ENCODE results near the gene TTC34.

TTC34 gene

DNA sequence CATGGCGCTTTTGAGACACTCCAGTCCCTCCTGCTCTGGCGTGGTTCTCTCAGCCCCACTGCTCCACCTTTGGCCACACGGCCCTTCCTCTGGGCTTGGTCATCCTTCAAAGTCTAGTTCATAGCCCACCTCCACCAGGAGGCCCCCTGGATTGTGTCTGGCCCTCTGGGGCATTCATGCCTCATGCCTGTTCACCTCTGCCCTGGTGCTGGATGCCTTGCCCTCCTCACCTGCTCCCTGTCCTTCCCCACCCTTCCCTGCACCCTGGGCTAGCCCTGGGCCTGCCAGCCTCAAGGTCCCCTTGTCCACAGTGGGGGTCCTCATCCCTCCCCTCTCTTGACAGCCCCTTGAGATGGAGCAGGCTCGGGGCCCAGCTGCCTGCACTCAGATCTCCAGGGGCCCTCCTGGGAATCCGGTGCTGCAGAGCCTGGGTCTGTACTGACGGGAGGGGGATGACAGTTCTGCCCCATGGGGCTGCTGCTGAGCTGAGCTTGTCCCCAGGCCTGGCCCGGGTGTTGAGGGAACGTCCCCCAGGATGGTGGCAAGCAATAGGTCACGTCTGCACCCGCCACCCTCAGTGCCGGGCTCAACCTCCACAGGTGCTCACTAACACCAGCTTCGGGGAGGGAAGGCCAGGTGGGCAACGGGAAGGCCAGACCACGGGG, 196.5 kb downstream of the TTC34 start:
- DNase-seq (ENCODE audit: low read depth in 3 of 3), result no peak

GRCh38 chr1:2604156-2604843, 197.2 kb downstream of the TTC34 start:
- no peak for DNase-seq (ENCODE audit: low read depth in 3 of 3)

GRCh38 chr1:2603521-2604155, 197.9 kb downstream of the TTC34 start:
- DNase-seq (ENCODE audit: low read depth in 3 of 3), result no peak

DNA sequence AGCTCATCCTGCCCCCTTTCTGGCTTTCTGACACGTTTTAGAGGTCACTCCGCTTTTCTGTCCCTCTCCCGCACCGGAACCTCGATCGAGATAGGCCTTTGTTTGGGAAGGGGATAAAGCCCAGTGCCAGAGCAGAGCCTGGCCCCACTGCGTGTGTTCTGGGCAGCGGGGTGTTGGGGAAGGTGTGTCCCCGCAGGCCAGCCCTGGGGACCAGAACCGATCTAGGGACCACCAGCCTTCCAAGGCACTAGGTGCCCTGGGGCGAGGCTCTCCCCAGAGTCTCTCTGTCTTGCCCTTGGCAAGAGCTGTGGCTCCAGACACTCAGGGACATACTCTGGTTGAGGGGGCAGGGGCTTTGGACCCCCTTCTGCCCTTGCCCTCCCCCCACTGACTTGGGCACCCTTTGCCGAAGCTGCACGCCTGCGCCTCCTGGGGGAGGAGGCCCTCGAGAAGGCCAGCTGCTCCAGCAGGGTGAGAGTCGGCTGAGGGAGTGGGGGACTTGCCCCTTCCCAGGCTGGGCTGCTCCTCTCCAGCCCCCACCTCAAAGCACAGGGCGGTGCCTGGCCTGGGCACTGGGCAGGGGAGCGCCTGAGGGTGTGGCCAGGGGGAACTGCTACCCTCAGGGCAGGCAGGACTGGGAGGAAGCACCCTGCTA, 198.5 kb downstream of the TTC34 start:
- no peak for DNase-seq (ENCODE audit: low read depth in 3 of 3)

DNA sequence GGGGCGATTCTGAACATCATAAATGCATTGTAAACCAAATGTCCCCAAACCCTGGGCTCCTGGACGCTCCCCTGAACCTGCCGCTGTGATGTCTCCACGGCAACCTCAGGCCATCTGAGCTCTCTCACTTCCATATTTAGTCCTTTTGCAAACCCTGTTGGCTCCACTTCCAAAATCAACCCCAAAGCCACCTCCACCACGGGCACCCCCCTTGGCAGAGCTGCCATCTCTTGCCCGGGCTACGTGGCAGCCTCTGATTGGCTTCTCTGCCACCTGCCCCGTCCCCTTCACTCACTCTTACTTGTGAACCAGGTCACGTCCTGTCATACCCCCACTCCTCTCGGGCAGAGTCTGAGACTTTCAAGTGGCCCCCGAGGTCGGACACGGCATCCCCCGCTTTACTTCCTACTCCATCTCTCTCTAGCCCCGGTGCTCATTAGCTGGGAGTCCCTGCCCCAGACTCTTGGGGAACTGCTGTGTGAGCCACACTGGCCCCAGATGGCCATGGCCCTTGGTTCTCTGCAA, 199.1 kb downstream of the TTC34 start:
- no peak for DNase-seq (ENCODE audit: low read depth in 3 of 3)

DNA sequence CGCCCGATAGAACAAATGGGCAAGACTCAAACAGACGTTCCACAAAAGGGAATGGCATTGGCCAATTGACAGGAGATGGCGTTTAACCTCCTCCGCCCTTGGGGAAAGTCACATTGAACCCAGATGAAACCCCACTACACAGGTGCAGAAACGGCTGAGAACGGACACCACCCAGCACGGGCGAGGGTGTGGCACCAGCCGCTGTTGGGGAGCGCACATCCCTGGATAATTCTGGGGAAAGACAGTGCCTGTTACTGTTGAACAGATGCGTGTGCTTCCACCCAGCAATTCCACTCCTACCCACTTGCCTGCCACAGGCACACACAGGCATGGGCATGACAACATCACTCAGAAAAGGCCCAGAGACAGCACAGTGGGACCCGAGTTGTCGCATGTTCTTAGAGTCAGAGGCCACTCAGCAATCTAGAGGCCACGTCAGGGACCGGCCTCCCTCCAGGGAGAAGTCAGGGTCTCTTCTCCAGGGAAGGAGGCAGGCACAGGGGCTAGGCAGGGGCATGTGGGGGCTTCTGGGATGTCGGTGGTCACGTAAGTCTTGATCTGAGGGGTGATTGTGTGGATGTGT, 199.7 kb downstream of the TTC34 start:
- DNase-seq (ENCODE audit: low read depth in 3 of 3), result no peak

- DNase-seq (ENCODE audit: low read depth in 3 of 3), result no peak
These were observed 203.1 kb downstream of the TTC34 start for GRCh38 chr1:2598329-2598931.

DNA sequence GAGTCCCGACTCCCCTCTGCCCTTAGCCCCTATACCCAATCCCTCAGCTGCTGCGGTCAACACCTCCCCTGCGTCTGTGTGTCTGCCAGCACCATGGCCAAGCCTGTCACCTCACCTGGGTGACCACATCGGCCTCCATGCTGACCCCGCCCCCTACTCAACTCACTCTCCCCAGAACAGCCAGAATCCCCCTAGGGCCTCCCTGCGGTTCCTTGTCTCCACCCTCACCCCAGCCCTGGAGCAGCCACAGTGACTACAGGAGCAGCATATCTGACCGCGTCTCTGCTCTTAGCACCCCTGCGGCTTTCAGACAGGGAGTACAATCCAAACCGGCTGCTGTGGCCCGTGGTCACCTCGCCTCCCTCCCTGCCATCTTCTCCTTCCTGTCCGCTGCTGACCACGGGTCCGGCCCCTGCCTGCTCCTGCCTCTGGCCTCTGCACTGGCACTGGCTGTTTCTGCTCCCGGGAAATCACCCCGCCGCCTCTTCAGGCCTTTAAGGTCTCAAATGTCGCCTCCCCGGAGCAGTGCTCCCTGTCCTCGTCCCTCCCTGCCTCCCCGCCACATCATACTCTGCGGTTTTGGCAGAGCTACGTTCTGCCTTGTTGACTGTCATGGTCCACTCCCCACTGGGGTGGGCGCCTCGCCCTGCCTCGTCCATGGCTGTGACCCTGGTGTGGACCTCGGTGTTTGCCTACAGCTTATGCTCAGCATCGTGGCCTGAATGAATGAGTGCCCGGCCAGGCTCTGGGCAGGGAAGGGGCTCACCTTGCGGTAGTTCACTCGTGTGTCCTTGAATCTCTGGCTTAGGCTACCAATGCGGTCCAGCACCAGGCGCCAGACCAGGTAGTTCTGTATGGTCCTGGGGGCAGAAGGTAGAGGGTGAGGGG, 203.8 kb downstream of the TTC34 start:
- no peak for DNase-seq (ENCODE audit: low read depth in 3 of 3)

DNA sequence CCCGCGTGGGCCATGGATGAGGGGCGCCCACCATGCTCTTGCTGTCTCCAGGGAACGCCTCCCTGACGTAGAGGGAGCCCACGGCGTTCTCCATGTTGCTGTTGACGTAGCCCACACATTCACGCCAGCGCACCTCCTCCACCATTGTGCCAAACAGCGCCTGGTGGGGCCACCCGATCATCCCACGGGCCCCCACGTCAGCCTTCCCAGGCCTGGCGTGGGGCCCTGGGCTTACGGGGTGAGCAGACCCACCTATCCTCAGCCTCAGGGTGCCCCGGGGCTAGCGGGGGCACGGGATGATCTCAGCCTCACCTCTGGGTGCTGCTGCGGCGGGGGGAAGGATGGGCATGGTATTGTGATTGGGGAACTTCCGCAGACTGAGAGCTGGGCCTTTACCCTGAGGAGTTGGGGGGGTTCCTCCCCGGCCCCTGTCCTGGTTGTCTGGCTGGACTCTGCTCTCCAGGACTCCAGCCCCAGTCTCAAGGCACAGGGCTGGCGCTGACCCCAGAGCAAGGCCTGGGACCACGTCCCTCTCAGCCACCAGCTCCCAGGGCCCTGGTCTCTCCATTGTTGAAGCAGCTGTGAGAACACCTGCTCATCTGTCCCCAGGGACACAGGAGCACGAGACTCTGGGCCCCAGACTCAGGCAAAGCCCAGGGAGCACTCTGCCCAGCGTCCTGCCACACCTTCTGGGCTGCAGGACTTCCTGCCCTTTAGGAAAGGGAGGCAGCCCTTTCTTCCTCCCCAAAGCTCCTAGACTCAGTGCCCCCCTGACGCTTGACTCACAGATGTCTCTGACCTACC, 204.8 kb downstream of the TTC34 start:
- DNase-seq (ENCODE audit: low read depth in 3 of 3), result no peak

- no peak for DNase-seq (ENCODE audit: low read depth in 3 of 3)
These were observed 205.5 kb downstream of the TTC34 start for GRCh38 chr1:2595812-2596529.

DNA sequence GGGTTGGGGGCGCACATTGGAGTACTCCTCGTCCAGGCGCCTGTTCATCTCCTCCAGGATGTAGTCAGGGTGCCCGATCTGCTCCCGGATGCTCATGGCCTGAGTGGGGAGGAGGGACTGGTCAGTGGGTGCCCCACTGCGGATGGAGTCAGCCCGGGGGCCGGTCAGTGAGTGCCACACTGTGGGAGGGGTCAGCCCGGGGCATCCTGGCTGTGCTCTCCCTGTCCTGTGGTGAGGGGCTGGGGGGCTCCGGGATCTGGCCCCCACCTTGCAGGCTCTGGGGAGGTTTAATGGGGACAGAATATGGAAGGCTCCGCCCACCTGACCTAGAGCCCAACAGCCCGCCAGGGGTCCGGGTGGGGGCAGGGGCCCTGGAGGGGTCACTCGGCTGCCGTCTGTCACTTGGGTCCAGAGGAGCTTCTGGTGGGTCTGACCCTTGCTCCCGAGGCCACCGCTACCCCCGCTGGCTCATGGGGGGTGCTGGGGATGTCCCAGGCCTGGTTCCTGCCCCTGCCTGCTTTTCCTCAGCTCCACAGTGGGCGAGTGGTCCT, 206.2 kb downstream of the TTC34 start:
- no peak for DNase-seq (ENCODE audit: low read depth in 3 of 3)

- DNase-seq (ENCODE audit: low read depth in 3 of 3), result no peak
These were observed 206.8 kb downstream of the TTC34 start for GRCh38 chr1:2594641-2595131.

DNA sequence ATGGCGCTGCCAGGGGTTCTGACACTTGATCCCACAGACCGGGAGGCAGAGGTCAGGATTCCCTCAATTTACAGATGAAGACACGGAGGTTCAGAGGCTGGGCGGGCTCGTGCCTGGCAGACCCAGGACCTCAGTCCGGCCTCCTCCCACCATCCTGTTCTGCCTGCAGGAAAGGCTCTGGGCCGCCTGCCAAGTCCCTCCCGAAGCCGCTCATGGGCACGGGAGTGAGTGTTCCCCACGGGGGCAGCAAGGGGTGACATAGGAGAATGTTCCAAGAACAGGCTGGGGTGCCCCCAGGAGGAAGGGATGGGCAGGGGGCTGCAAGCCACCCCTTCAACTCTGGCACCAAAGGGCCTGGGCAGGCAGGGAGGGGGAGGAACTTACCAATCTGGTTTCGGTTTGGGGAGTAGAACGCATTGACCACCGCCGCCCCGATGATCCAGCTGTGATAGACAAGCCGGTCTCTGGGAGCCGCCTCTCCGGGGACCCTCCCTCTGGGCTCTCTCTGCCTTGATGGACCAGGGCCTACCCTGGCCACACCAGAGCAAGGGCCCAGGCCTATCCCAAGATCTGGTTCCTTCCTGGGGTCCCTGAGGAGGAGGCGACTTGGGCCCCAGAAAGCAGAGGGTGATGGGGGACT, 207.4 kb downstream of the TTC34 start:
- no peak for DNase-seq (ENCODE audit: low read depth in 3 of 3)

DNA sequence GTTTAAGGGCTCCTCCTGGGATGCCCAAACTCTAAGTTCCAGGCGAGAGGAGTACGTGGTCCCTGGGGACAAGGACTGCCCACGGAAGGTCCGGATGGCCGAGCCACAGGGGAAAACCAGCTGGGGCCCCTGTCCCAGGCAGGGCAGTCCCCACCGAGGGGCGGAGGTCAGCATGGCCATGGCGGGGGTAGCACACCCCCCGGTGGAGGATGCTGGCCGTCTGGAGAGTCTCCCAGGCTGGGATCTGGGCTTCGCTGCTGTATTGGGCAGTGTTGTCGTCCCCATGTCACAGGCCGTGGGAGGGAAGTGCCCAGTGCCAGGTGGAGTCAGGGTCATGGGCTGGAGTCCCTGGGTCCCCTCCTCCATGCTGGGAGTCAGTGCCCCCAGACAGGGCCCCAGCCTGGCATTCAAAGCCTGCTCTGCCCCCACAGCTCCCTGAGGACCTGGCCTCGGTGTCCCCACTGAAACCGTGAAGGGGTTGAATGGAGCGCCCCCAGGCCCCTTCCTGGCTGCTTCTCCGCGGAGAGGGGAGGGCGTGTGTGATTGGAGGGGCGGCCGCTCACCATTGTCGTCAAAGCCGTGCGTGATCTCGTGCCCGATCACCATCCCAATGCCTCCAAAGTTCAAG, 208.1 kb downstream of the TTC34 start:
- DNase-seq (ENCODE audit: low read depth in 3 of 3), result no peak

- DNase-seq (ENCODE audit: low read depth in 3 of 3), result no peak
These were observed 208.8 kb downstream of the TTC34 start for GRCh38 chr1:2592672-2593071.

DNA sequence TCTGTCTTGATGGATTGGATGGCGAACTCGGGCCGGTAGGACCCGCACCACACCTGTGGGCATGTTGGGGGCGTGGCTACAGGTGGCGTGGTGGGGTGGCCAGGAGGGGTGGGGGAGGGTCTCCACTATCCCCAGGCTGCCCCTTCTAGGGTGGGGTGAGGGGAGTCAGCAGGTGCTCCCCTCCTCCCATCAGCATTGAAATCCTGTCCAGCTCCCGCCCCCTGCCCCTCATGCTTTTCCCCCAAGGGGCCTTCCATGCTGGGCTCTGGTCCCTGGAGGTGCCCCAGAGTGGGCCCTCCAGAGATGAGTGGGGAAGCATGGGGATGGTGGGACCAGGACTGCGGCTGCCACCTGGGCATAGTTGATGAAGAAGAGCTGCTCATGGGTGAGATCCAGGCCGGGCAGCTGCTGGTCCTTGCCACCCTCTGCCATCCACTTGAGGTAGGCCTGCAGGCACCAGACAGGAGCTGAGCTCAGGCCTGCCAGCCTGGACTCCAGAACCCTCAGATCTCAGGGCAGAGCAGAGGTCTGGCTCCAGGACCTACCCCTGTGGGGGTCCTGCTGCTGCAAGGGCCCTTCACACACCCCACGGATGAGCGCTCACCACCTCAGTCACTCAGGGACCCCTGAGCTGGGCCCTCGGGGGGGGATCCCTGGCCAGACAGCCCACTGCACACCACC, 209.8 kb downstream of the TTC34 start:
- DNase-seq (ENCODE audit: low read depth in 3 of 3), result no peak

DNA sequence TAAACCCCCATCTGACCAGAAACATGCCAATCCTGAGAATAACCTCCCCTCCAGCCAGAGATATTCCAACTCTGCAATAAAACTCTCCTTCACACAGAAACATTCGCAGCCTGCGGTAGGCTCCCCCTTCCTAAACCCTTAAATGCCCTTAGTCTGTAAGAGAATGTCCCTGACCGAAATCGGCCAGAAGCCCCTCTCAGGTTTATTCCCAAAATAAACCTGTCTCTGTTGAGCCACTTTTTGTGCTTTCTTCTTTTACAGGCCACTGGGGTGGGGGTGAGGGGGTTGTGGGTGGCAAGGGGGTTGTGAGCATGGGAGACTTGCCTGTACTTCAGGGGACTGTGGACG, 210.3 kb downstream of the TTC34 start:
- no peak for DNase-seq (ENCODE audit: low read depth in 3 of 3)

All from stimulated activated CD4-positive, alpha-beta T cell treated with anti-CD3 and anti-CD28 coated beads, TNF-alpha, amount 100 ng/mL, for 4 hours (primary cell).